H9 (cell line): ENCODE measurements around the gene ADORA1. TPM values are rescaled to one million over a fixed set of nuclear protein-coding genes. Genes with fewer than 3 reads are reported as not detected.

Experiments used
- DNase-seq: peaks from one replicate; pipeline ENCODE4 v3.0.0-alpha.2; 2017
- H2AFZ ChIP-seq: one replicate; pipeline ENCODE4 v1.6.1; 2013; ENCODE audit warnings: mild to moderate bottlenecking, low read length, control low read depth, moderate library complexity
- H2AK5ac ChIP-seq: 2 replicates; pipeline ENCODE4 v1.6.1; 2013; ENCODE audit warnings: low read length, control low read depth, mixed read lengths; ENCODE audit not compliant: insufficient read length
- H2BK120ac ChIP-seq: one replicate; pipeline ENCODE4 v1.6.1; 2013; ENCODE audit warnings: low read depth, mild to moderate bottlenecking, low read length, control low read depth, inconsistent platforms; ENCODE audit not compliant: poor library complexity, severe bottlenecking
- H2BK12ac ChIP-seq: 2 replicates; pipeline ENCODE4 v1.6.1; 2013; ENCODE audit warnings: low read length, control low read depth, mixed read lengths, low read depth; ENCODE audit not compliant: insufficient read length
- H2BK15ac ChIP-seq: 2 replicates; pipeline ENCODE4 v1.6.1; 2013; ENCODE audit warnings: low read depth, low read length, control low read depth
- H2BK20ac ChIP-seq: one replicate; pipeline ENCODE4 v1.6.1; 2013; ENCODE audit warnings: low read depth, mild to moderate bottlenecking, low read length, control low read depth, inconsistent platforms; ENCODE audit not compliant: poor library complexity, severe bottlenecking
- H2BK5ac ChIP-seq: 2 replicates; pipeline ENCODE4 v1.6.1; 2013; ENCODE audit warnings: low read length, control low read depth, mixed read lengths; ENCODE audit not compliant: insufficient read length
- H3K14ac ChIP-seq: 2 replicates; pipeline ENCODE4 v1.6.1; 2013; ENCODE audit warnings: low read length, control low read depth; ENCODE audit not compliant: insufficient read depth
- H3K18ac ChIP-seq: 2 replicates; pipeline ENCODE4 v1.6.1; 2013; ENCODE audit warnings: low read depth, mild to moderate bottlenecking, mixed read lengths, low read length, control low read depth; ENCODE audit not compliant: insufficient read length
- H3K23ac ChIP-seq: 2 replicates; pipeline ENCODE4 v1.6.1; 2013; ENCODE audit warnings: low read length, control low read depth, mixed read lengths, low read depth; ENCODE audit not compliant: insufficient read length
- H3K23me2 ChIP-seq: 2 replicates; pipeline ENCODE4 v1.6.1; 2013; ENCODE audit warnings: low read depth, mild to moderate bottlenecking, mixed read lengths, low read length, control low read depth; ENCODE audit not compliant: insufficient read length, poor library complexity, severe bottlenecking
- H3K27ac ChIP-seq: 2 replicates; pipeline ENCODE4 v1.5.1; 2013; ENCODE audit warnings: low read length, control low read depth, mixed read lengths, low read depth; ENCODE audit not compliant: insufficient read length
- H3K27me3 ChIP-seq: 2 replicates; pipeline ENCODE4 v1.6.1; 2013; ENCODE audit warnings: low read length, control low read depth, inconsistent platforms; ENCODE audit not compliant: insufficient read depth
- H3K4ac ChIP-seq: 2 replicates; pipeline ENCODE4 v1.6.1; 2013; ENCODE audit warnings: low read depth, mild to moderate bottlenecking, control low read depth, inconsistent platforms, low read length, moderate library complexity
- H3K4me1 ChIP-seq: 2 replicates; pipeline ENCODE4 v1.6.1; 2013; ENCODE audit warnings: low read length, control low read depth, inconsistent platforms; ENCODE audit not compliant: insufficient read depth
- H3K4me2 ChIP-seq: 2 replicates; pipeline ENCODE4 v1.6.1; 2013; ENCODE audit warnings: low read length, control low read depth, mixed read lengths; ENCODE audit not compliant: insufficient read length, insufficient read depth
- H3K56ac ChIP-seq: 2 replicates; pipeline ENCODE4 v1.6.1; 2013; ENCODE audit warnings: low read depth, mild to moderate bottlenecking, mixed read lengths, low read length, control low read depth; ENCODE audit not compliant: insufficient read length
- H3K79me1 ChIP-seq: 2 replicates; pipeline ENCODE4 v1.6.1; 2013; ENCODE audit warnings: low read depth, mild to moderate bottlenecking, moderate library complexity, low read length, control low read depth, inconsistent platforms; ENCODE audit not compliant: insufficient read depth, poor library complexity, severe bottlenecking
- H3K79me2 ChIP-seq: 2 replicates; pipeline ENCODE4 v1.6.1; 2013; ENCODE audit warnings: low read length, control low read depth, inconsistent platforms; ENCODE audit not compliant: insufficient read depth
- H3K9ac ChIP-seq: 2 replicates; pipeline ENCODE4 v1.6.1; 2013; ENCODE audit warnings: low read length, control low read depth, mixed read lengths; ENCODE audit not compliant: insufficient read length; ENCODE audit errors: extremely low read depth
- H3K9me3 ChIP-seq: one replicate; pipeline ENCODE4 v1.6.1; 2013; ENCODE audit warnings: low read depth, low read length, inconsistent platforms; ENCODE audit not compliant: control insufficient read depth
- H3T11ph ChIP-seq: one replicate; pipeline ENCODE4 v1.6.1; 2013; ENCODE audit warnings: mild to moderate bottlenecking, low read length, control low read depth, inconsistent platforms
- H4K20me1 ChIP-seq: one replicate; pipeline ENCODE4 v1.6.1; 2013; ENCODE audit not compliant: control insufficient read depth, insufficient read length, insufficient read depth
- H4K5ac ChIP-seq: 2 replicates; pipeline ENCODE4 v1.6.1; 2013; ENCODE audit warnings: low read depth, mild to moderate bottlenecking, mixed read lengths, low read length, control low read depth; ENCODE audit not compliant: insufficient read length
- H4K8ac ChIP-seq: replicated peaks from 2 replicates; pipeline ENCODE4 v1.6.1; 2013; ENCODE audit warnings: low read length, control low read depth, mixed read lengths, low read depth; ENCODE audit not compliant: insufficient read length
- H4K91ac ChIP-seq: 2 replicates; pipeline ENCODE4 v1.6.1; 2013; ENCODE audit warnings: low read depth, mild to moderate bottlenecking, moderate library complexity, mixed read lengths, low read length, control low read depth; ENCODE audit not compliant: insufficient read length
- H3K27ac Mint-ChIP-seq, 3 experiments: 2 replicates in 2 of 3; 3 replicates in 1 of 3; pipeline ENCODE4 v1.8.0; 2020 to 2021; ENCODE audit warnings: mixed read lengths in 3 of 3, mild to moderate bottlenecking in 1 of 3, moderate library complexity in 1 of 3
- H3K27me3 Mint-ChIP-seq: 2 replicates; pipeline ENCODE4 v1.8.0; 2021; ENCODE audit warnings: low read depth, mild to moderate bottlenecking, moderate library complexity, mixed read lengths
- H3K36me3 Mint-ChIP-seq, 3 experiments: 2 replicates in 2 of 3; 3 replicates in 1 of 3; pipeline ENCODE4 v1.8.0; 2020 to 2021; ENCODE audit warnings: low read depth in 3 of 3, mixed read lengths in 3 of 3; ENCODE audit not compliant: insufficient read depth in 1 of 3
- H3K4me1 Mint-ChIP-seq, 2 experiments: 2 replicates each; pipeline ENCODE4 v1.8.0; 2020; ENCODE audit warnings: mixed read lengths in 2 of 2
- H3K4me3 Mint-ChIP-seq, 2 experiments: 2 replicates in 1 of 2; 3 replicates in 1 of 2; pipeline ENCODE4 v1.8.0; 2020 to 2021; ENCODE audit warnings: mild to moderate bottlenecking in 2 of 2, mixed read lengths in 2 of 2, moderate library complexity in 1 of 2
- H3K9me3 Mint-ChIP-seq, 2 experiments: 2 replicates in 1 of 2; 3 replicates in 1 of 2; pipeline ENCODE4 v1.8.0; 2020; ENCODE audit warnings: mild to moderate bottlenecking in 2 of 2, mixed read lengths in 2 of 2, moderate library complexity in 1 of 2
- CTCF ChIP-seq: fragments of 200-600 bp; sonication (generic); conservative IDR thresholded peaks from 3 replicates; pipeline ENCODE4 v1.8.0; 2021; ENCODE audit warnings: antibody characterized with exemption, mild to moderate bottlenecking
- WGBS: extraction: QIAGEN DNeasy Blood & Tissue Kit; methylation state at CpG from one replicate; pipeline ENCODE4 v1.1.7; 2013; ENCODE audit warnings: missing lambda C conversion rate, low lambda C conversion rate, mixed read lengths; ENCODE audit not compliant: insufficient read length; ENCODE audit errors: extremely low coverage; 5-methylcytosine and 5-hydroxymethylcytosine counted together
- total RNA-seq: library from RNA; stranded (reverse); gene quantifications from 2 replicates; pipeline ENCODE4 v1.2.1, GENCODE V29; 2021

ADORA1 gene
- total RNA-seq, 1 experiment from 2014 or later = 1.3 TPM

- Histone ChIP-seq H3K27me3 (no peaks in the 10 kb centered on the region), H3T11ph (no peak overlapping the region), H3K23ac (no peak overlapping the region), H3K9me3 (no peaks in the 10 kb centered on the region), H2AK5ac (no peak overlapping the region), H3K27ac (no peak overlapping the region), H3K4ac (no peak overlapping the region), H2BK12ac (no peak overlapping the region), H2BK120ac (no peak overlapping the region), H3K23me2 (no peaks in the 10 kb centered on the region), H4K20me1 (no peaks in the 10 kb centered on the region), H3K4me1 (no peaks in the 10 kb centered on the region), H3K14ac (no peak overlapping the region), H4K91ac (no peak overlapping the region), H2BK20ac (no peak overlapping the region), H3K56ac (no peak overlapping the region), H3K4me2 (no peak overlapping the region), H3K79me1 (no peaks in the 10 kb centered on the region), H2AFZ (no peak overlapping the region), H2BK15ac (no peak overlapping the region), H3K79me2 (no peaks in the 10 kb centered on the region), H4K5ac (no peak overlapping the region), H2BK5ac (no peak overlapping the region), H3K9ac (no peak overlapping the region), H3K18ac (no peak overlapping the region), H4K8ac (no peak overlapping the region)
- Mint-ChIP-seq H3K4me3 (no peak overlapping the region), H3K36me3 (peaks cover 10 to 21% (median 11%) of the 10 kb centered on the region in 3 experiments; a peak in 6 of 7 replicates), H3K27me3 (peaks cover 13% of the 10 kb centered on the region), H3K9me3 (peaks cover 23 to 32% of the 10 kb centered on the region in 2 experiments), H3K4me1 (no peaks in the 10 kb centered on the region), H3K27ac (no peak overlapping the region)
- no peak for TF ChIP-seq CTCF
- no CpG with 5 or more reads among the region's 1 CpG for WGBS
- no peak for DNase-seq
These were observed 29.1 kb upstream of the ADORA1 start for GRCh38 chr1:203098445-203098844.
